Parathyroid adenoma (tissue), 2 donors: ENCODE data around the gene ATAD3C.
A peak's percentile ranks its signal among the peaks of the same experiment; 100 is the strongest.

Experiments used
- H2AFZ ChIP-seq: fragments of 300-600 bp; sonication (generic); one replicate; pipeline ENCODE4 v1.7.0; 2017; ENCODE audit warnings: antibody characterized with exemption, mild to moderate bottlenecking
- H3K27ac ChIP-seq: fragments of 300-600 bp; sonication (generic); one replicate; pipeline ENCODE4 v1.7.0; 2017
- H3K27me3 ChIP-seq: fragments of 300-600 bp; sonication (generic); one replicate; pipeline ENCODE4 v1.7.0; 2017; ENCODE audit warnings: low read length; ENCODE audit not compliant: control insufficient read depth, insufficient read depth
- H3K36me3 ChIP-seq: fragments of 300-600 bp; sonication (generic); one replicate; pipeline ENCODE4 v1.7.0; 2017; ENCODE audit warnings: low read length; ENCODE audit not compliant: control insufficient read depth, insufficient read depth
- H3K4me1 ChIP-seq: fragments of 300-600 bp; sonication (generic); one replicate; pipeline ENCODE4 v1.7.0; 2017; ENCODE audit warnings: control low read depth
- H3K4me2 ChIP-seq: fragments of 300-600 bp; sonication (generic); one replicate; pipeline ENCODE4 v1.7.0; 2017; ENCODE audit warnings: low read length
- H3K4me3 ChIP-seq: fragments of 300-600 bp; sonication (generic); one replicate; pipeline ENCODE4 v1.7.0; 2017; ENCODE audit warnings: low read depth, low read length
- H3K79me2 ChIP-seq: fragments of 300-600 bp; sonication (generic); one replicate; pipeline ENCODE4 v1.7.0; 2017; ENCODE audit warnings: control low read depth
- H3K9ac ChIP-seq: fragments of 300-600 bp; sonication (generic); one replicate; pipeline ENCODE4 v1.7.0; 2017; ENCODE audit warnings: mild to moderate bottlenecking
- H3K9me3 ChIP-seq: fragments of 300-600 bp; sonication (generic); one replicate; pipeline ENCODE4 v1.7.0; 2017; ENCODE audit warnings: low read length; ENCODE audit not compliant: control insufficient read depth
- TF ChIP-seq, protein P1 (sequence below): fragments of 300-600 bp; sonication (generic); IDR thresholded peaks from one replicate; pipeline ENCODE4 v1.7.0; 2017; ENCODE audit warnings: antibody characterized with exemption, mild to moderate bottlenecking
- donor health status: primary hyperparathyroidism.

The ATAD3C gene

DNA sequence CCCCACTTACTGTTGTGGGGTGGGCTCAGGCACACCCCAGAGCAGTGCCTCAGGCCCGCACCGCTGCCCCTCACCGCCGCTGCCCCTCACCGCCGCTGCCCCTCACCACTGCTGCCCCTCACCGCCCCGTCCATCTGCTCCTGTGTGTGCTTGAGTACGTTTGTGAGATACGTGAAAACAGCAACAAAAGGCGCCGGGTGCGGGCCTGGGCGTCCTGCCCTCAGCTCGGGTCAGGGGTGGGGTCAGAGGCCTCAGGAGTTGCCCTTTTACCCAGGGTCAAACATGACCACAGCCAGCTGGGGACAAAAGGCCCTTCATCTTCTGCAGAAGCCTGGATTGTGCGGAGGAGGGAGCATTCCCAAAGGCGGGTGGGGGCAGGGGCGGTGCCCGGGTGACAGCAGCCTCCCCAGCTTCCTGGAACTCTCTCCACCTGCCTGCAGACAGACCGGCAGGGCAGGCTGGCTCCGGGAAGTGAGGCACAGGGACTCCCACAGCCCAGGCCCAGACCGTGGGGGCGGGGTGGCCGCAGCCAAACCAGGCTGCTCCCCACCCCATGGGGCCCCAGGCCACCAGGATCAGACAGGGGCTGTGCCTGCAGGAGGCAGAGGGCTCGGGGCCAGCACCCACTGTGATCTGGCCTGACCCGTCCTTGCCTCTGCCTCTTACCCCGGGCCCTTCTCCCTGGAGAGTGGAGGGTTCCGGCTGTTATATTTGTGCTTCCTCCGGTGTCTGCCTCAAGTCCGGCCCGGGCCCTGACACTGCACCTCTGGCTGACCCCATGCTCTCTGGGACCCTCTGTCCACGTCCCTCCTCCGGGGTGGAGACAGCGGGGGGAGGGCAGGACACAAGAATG is 16.3 kb upstream of the ATAD3C start:
- no peaks in the 10 kb centered on the region for H3K27me3 ChIP-seq
- H3K9me3 ChIP-seq, result no peaks in the 10 kb centered on the region
- no peaks in the 10 kb centered on the region for H3K36me3 ChIP-seq
- TF ChIP-seq, protein P1, sequence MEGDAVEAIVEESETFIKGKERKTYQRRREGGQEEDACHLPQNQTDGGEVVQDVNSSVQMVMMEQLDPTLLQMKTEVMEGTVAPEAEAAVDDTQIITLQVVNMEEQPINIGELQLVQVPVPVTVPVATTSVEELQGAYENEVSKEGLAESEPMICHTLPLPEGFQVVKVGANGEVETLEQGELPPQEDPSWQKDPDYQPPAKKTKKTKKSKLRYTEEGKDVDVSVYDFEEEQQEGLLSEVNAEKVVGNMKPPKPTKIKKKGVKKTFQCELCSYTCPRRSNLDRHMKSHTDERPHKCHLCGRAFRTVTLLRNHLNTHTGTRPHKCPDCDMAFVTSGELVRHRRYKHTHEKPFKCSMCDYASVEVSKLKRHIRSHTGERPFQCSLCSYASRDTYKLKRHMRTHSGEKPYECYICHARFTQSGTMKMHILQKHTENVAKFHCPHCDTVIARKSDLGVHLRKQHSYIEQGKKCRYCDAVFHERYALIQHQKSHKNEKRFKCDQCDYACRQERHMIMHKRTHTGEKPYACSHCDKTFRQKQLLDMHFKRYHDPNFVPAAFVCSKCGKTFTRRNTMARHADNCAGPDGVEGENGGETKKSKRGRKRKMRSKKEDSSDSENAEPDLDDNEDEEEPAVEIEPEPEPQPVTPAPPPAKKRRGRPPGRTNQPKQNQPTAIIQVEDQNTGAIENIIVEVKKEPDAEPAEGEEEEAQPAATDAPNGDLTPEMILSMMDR, result no peak
- no peak overlapping the region for H3K9ac ChIP-seq
- no peak overlapping the region for H3K4me2 ChIP-seq
- H3K27ac ChIP-seq, result peak overlapping the region; percentile 62
- H3K79me2 ChIP-seq, result no peaks in the 10 kb centered on the region
- no peak overlapping the region for H3K4me3 ChIP-seq
- no peaks in the 10 kb centered on the region for H3K4me1 ChIP-seq
- H2AFZ ChIP-seq, result no peak overlapping the region

DNA sequence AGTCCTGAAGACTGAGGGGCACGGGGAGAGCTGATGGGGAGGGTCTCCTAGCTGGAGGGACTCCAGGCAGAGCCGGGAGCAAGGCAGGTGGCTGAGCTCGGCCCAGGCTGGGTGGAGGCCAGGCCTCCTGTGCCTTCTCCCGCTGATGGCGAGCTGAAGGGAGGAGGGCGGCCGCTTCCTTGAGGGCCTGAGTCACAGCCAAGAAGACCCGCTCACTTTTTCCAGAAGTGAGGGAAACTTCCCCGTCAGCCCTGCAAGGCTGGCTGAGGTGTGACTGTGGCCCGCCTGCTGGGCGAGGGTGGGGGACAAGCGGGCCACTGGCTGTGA is 15.7 kb upstream of the ATAD3C start:
- Histone ChIP-seq H3K27ac (peak overlapping the region; percentile 62), H3K9ac (no peak overlapping the region), H3K79me2 (no peaks in the 10 kb centered on the region), H3K9me3 (no peaks in the 10 kb centered on the region), H3K27me3 (no peaks in the 10 kb centered on the region), H3K4me2 (no peak overlapping the region), H3K4me1 (no peaks in the 10 kb centered on the region), H3K4me3 (no peak overlapping the region), H3K36me3 (no peaks in the 10 kb centered on the region), H2AFZ (no peak overlapping the region)
- TF ChIP-seq, protein P1, result no peak

DNA sequence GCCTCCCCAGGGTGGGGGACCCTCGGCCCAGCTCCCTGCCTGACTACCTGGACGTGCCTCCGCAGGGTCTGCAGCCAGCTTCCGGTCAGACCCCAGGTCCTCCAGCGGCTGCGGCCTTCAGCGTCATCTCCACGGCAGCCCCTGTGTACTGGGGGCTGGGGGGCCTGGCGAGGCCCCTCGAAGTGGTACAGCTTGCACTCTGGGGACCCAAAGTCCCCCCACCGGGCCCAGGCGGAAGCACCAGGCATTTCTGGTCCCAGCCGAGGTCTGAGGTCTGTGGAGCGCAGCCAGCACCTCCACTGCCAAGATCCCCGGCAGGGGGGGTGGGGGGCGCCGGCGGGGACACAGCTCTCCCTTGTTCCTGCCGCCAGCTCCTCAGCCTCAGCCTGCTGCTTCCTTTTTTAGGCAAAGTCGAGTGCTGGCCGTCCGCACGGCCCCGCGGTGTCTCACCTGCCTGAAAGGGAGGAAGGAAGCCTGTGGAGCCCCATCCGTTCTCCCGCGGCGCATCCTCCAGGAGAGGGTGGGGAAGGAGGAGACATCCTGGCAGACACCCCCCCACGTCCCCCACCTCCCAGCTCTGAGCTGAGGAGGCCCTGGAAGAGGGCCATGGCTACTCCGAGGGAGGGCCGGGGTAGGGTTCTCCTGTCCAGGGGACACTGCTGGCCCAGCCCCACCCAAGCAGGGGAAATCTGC is 15.2 kb upstream of the ATAD3C start:
- Histone ChIP-seq H3K27me3 (no peaks in the 10 kb centered on the region), H3K4me1 (no peaks in the 10 kb centered on the region), H3K4me3 (no peak overlapping the region)

DNA sequence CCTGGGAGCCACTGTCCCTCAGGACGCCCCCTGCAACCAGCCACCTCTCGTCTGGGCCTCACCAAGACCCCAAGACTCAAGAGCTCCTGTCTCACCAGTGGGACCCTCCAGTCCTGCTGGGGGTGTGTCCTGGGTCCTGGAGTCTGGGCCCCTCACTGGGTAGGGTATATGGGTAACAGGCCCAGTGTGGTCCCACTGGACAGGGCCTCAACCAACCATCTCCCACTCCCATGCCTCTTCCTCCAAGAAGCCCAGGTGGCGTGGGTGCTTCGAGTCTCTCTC is 14.7 kb upstream of the ATAD3C start:
- TF ChIP-seq, protein P1, result no peak
- no peak overlapping the region for H3K4me2 ChIP-seq
- H3K9ac ChIP-seq, result no peak overlapping the region
- no peaks in the 10 kb centered on the region for H3K36me3 ChIP-seq
- peak overlapping the region; percentile 67 for H3K27ac ChIP-seq
- no peaks in the 10 kb centered on the region for H3K9me3 ChIP-seq
- H3K4me1 ChIP-seq, result no peaks in the 10 kb centered on the region
- no peak overlapping the region for H3K4me3 ChIP-seq
- H2AFZ ChIP-seq, result no peak overlapping the region
- no peaks in the 10 kb centered on the region for H3K79me2 ChIP-seq
- H3K27me3 ChIP-seq, result no peaks in the 10 kb centered on the region

More for the DNA sequence above, 15.2 kb upstream of the ATAD3C start:
- H3K36me3 ChIP-seq, result no peaks in the 10 kb centered on the region
- peak overlapping the region; percentile 67 for H3K27ac ChIP-seq
- no peaks in the 10 kb centered on the region for H3K9me3 ChIP-seq
- TF ChIP-seq, protein P1, result no peak
- H3K9ac ChIP-seq, result no peak overlapping the region
- H3K4me2 ChIP-seq, result no peak overlapping the region
- no peaks in the 10 kb centered on the region for H3K79me2 ChIP-seq
- no peak overlapping the region for H2AFZ ChIP-seq
